B cell (primary cell): Measurements from ENCODE around the gene OSM. TPM values are rescaled to one million over a fixed set of nuclear protein-coding genes. Genes with fewer than 3 reads are reported as not detected.

Experiments used
- ATAC-seq: fragments of 200-7000 bp; cut with Tn5 transposase; one replicate; pipeline ENCODE4 v1.10.0; 2021; ENCODE audit warnings: low read depth, mild to moderate bottlenecking, moderate number of reproducible peaks, moderate library complexity
- CTCF ChIA-PET: fragments of 350-600 bp; sonication (Branson Sonifier 250); formaldehyde crosslinking; loops from one replicate; lab custom pipeline; 2021; ENCODE audit warnings: antibody characterized with exemption, inconsistent platforms; lab: Charles Lee
- POLR2A ChIA-PET: fragments of 350-600 bp; sonication (Branson Sonifier 250); formaldehyde crosslinking; loops from one replicate; lab custom pipeline; 2021; ENCODE audit warnings: antibody characterized with exemption; lab: Charles Lee
- DNase-seq: peaks from one replicate; pipeline ENCODE4 v3.0.0; 2013
- H2AFZ ChIP-seq: 2 replicates; pipeline ENCODE4 v1.6.1; 2012; ENCODE audit warnings: mild to moderate bottlenecking, low read depth, low read length; ENCODE audit not compliant: insufficient read depth, poor library complexity, severe bottlenecking
- H3K27ac ChIP-seq, 2 donors: 1 replicate in 1 of 2; 2 replicates in 1 of 2; pipeline ENCODE4 v1.5.1; 2012 to 2013; ENCODE audit warnings: low read length in 2 of 2, mild to moderate bottlenecking in 2 of 2, moderate library complexity in 1 of 2
- H3K27me3 ChIP-seq, 4 experiments: fragments of 200-600 bp in 1 of 4; sonication (generic) in 1 of 4; replicated peaks in 1 of 4; 1 replicate in 2 of 4; 2 replicates in 2 of 4; pipeline versions ENCODE4 v1.6.1 to v1.7.0; 2013 to 2016; ENCODE audit warnings: low read length in 3 of 4, mild to moderate bottlenecking in 2 of 4, mixed read lengths in 1 of 4, moderate library complexity in 1 of 4; ENCODE audit not compliant: insufficient read depth in 4 of 4, control insufficient read depth in 3 of 4; ENCODE audit errors: control extremely low read depth in 1 of 4
- H3K36me3 ChIP-seq, 2 experiments: replicated peaks in 1 of 2; 1 replicate in 1 of 2; 2 replicates in 1 of 2; pipeline versions ENCODE4 v1.6.1 to v1.7.1; 2013; ENCODE audit warnings: low read length in 1 of 2; ENCODE audit not compliant: insufficient read depth in 2 of 2, control insufficient read depth in 1 of 2; ENCODE audit errors: control extremely low read depth in 1 of 2, extremely low read depth in 1 of 2
- H3K4me1 ChIP-seq, 2 donors: fragments of 200-600 bp in 1 of 2; sonication (generic) in 1 of 2; 1 replicate in 1 of 2; 2 replicates in 1 of 2; pipeline versions ENCODE4 v1.5.1 to v1.6.1; 2013 to 2017; ENCODE audit warnings: low read length in 2 of 2; ENCODE audit not compliant: control insufficient read depth in 2 of 2, insufficient read depth in 2 of 2
- H3K4me2 ChIP-seq: replicated peaks from 2 replicates; pipeline ENCODE3; 2012; ENCODE audit warnings: mild to moderate bottlenecking, low read depth, low read length; ENCODE audit not compliant: poor library complexity, severe bottlenecking
- H3K4me3 ChIP-seq, 5 experiments: fragments of 200-600 bp in 1 of 5; sonication (generic) in 1 of 5; 1 replicate in 3 of 5; 2 replicates in 2 of 5; pipeline versions ENCODE4 v1.5.1 to v1.7.0; 2011 to 2016; ENCODE audit warnings: low read length in 4 of 5, mild to moderate bottlenecking in 4 of 5, low read depth in 2 of 5, control low read depth in 1 of 5, moderate library complexity in 1 of 5; ENCODE audit not compliant: insufficient read depth in 1 of 5; ENCODE audit errors: control extremely low read depth in 1 of 5, extremely low read depth in 1 of 5
- H3K79me2 ChIP-seq: fragments of 200-600 bp; sonication (generic); one replicate; pipeline ENCODE4 v1.6.0; 2016; ENCODE audit warnings: low read length; ENCODE audit not compliant: control insufficient read depth, insufficient read depth
- H3K9ac ChIP-seq: fragments of 200-600 bp; sonication (generic); 2 replicates; pipeline ENCODE4 v1.6.1; 2017; ENCODE audit warnings: mild to moderate bottlenecking, low read length, moderate library complexity
- H3K9me3 ChIP-seq, 3 donors: one replicate each; pipeline versions ENCODE4 v1.6.1 to v1.7.1; 2013; ENCODE audit warnings: low read length in 2 of 3; ENCODE audit not compliant: control insufficient read depth in 2 of 3, insufficient read depth in 1 of 3; ENCODE audit errors: control extremely low read depth in 1 of 3
- H4K20me1 ChIP-seq: 2 replicates; pipeline ENCODE4 v1.6.0; 2012; ENCODE audit warnings: mild to moderate bottlenecking, low read length; ENCODE audit not compliant: insufficient read depth, control insufficient read depth, poor library complexity, severe bottlenecking
- H3K27ac Mint-ChIP-seq: one replicate; pipeline ENCODE4 v1.8.0; 2021; ENCODE audit warnings: mixed read lengths
- H3K27me3 Mint-ChIP-seq: one replicate; pipeline ENCODE4 v1.8.0; 2021; ENCODE audit warnings: mixed read lengths
- H3K4me1 Mint-ChIP-seq: one replicate; pipeline ENCODE4 v1.8.0; 2021; ENCODE audit warnings: mixed read lengths
- H3K4me3 Mint-ChIP-seq: one replicate; pipeline ENCODE4 v1.8.0; 2021; ENCODE audit warnings: mixed read lengths
- H3K9me3 Mint-ChIP-seq: one replicate; pipeline ENCODE4 v1.8.0; 2022; ENCODE audit warnings: mixed read lengths; ENCODE audit not compliant: insufficient read depth
- CTCF ChIP-seq: fragments of 200-600 bp; IDR thresholded peaks from one replicate; pipeline ENCODE4 v1.8.0; 2022; ENCODE audit warnings: antibody characterized with exemption, mild to moderate bottlenecking
- EZH2 ChIP-seq: IDR thresholded peaks from 2 replicates; pipeline ENCODE4 v1.6.1; 2012; ENCODE audit warnings: borderline replicate concordance, low read depth, mild to moderate bottlenecking, moderate library complexity, low read length; ENCODE audit not compliant: insufficient read depth, poor library complexity, severe bottlenecking
- WGBS: methylation state at CpG from one replicate; pipeline ENCODE4 v1.1.5; 2013; ENCODE audit warnings: missing lambda C conversion rate; ENCODE audit not compliant: insufficient coverage; 5-methylcytosine and 5-hydroxymethylcytosine counted together
- intact Hi-C: fragments of 100-400 bp; cut with micrococcal nuclease; formaldehyde crosslinking; loops from one replicate; pipeline ENCODE4 v1.10.0; 2022
- polyA plus RNA-seq: library from polyadenylated mRNA; depleted of rRNA; stranded (reverse); fragments of >200 nt; gene quantifications from 2 replicates; pipeline ENCODE4 v1.2.3, GENCODE V29; 2012
- total RNA-seq, 2 donors: library from RNA; stranded (reverse); fragments of 120-200 nt in 1 of 2; gene quantifications; 1 replicate in 1 of 2; 2 replicates in 1 of 2; pipeline versions ENCODE4 v1.2.3 to v1.2.4, GENCODE V29; 2013 to 2022

OSM gene
- total and polyA plus RNA-seq, 2 donors (not counting 1 experiment from before 2014, with no cell fraction given) = 1.8 to 12.5 TPM

GRCh38 chr22:30214703-30215407, 51.8 kb downstream of the OSM start:
- ATAC-seq (no peak), DNase-seq (no peak)
- Mint-ChIP-seq H3K27ac (no peak overlapping the region), H3K27me3 (peaks cover 28% of the 10 kb centered on the region), H3K4me3 (no peak overlapping the region), H3K9me3 (no peaks in the 10 kb centered on the region), H3K4me1 (no peaks in the 10 kb centered on the region)
- no peak overlapping the region for H3K9ac ChIP-seq
- WGBS = 73% methylated on average over 10 of the region's 12 CpGs
- no peaks in the 10 kb centered on the region for H3K36me3 ChIP-seq
- ChIA-PET POLR2A (no interaction called here), CTCF (no interaction called here)
- intact Hi-C loops = no loop called here
- H4K20me1 ChIP-seq = no peaks in the 10 kb centered on the region
- no peaks in the 10 kb centered on the region for H3K9me3 ChIP-seq
- no peak overlapping the region for H3K4me3 ChIP-seq
- no peaks in the 10 kb centered on the region for H3K27me3 ChIP-seq
- TF ChIP-seq CTCF (no peak), EZH2 (no peak)
- no peak overlapping the region for H2AFZ ChIP-seq
- H3K79me2 ChIP-seq = no peaks in the 10 kb centered on the region
- no peaks in the 10 kb centered on the region for H3K4me1 ChIP-seq
- H3K27ac ChIP-seq = no peak overlapping the region
- H3K4me2 ChIP-seq = no peak overlapping the region

- ChIA-PET CTCF (no interaction called here), POLR2A (no interaction called here)
- Mint-ChIP-seq H3K27me3 (peaks cover 28% of the 10 kb centered on the region), H3K27ac (no peak overlapping the region), H3K4me1 (no peaks in the 10 kb centered on the region), H3K9me3 (no peaks in the 10 kb centered on the region), H3K4me3 (no peak overlapping the region)
- Histone ChIP-seq H2AFZ (no peak overlapping the region), H3K4me2 (no peak overlapping the region), H3K9ac (no peak overlapping the region), H3K27me3 (no peaks in the 10 kb centered on the region), H3K79me2 (no peaks in the 10 kb centered on the region), H3K36me3 (no peaks in the 10 kb centered on the region), H4K20me1 (no peaks in the 10 kb centered on the region), H3K4me1 (no peaks in the 10 kb centered on the region), H3K9me3 (no peaks in the 10 kb centered on the region), H3K27ac (no peak overlapping the region), H3K4me3 (no peak overlapping the region)
- intact Hi-C loops = no loop called here
- no peak for DNase-seq
- 40% methylated on average over 7 of the region's 8 CpGs for WGBS
- no peak for ATAC-seq
- TF ChIP-seq EZH2 = no peak
- TF ChIP-seq CTCF = no peak
Observed at GRCh38 chr22:30212996-30213441, 53.6 kb downstream of the OSM start.
